ENCODE results near the gene GIMAP6.
"Not testable (repeated sequence)": the region's sequence is repeated elsewhere in the genome, so short reads cannot be mapped to it uniquely, and the experiment has no call there.

GIMAP6 gene

GRCh38 chr7:150612925-150613324 lies 19.3 kb downstream of the GIMAP6 start:
- TF ChIP-seq ZFP30 (CRISPR knock-in tag; IDR thresholded peaks at IDR 0.05) = no peak
- TF ChIP-seq ARNTL (CRISPR knock-in tag; IDR thresholded peaks at IDR 0.05; ENCODE audit: borderline replicate concordance, low read depth) = no peak
- TF ChIP-seq TOX (CRISPR knock-in tag; IDR thresholded peaks at IDR 0.05; ENCODE audit: borderline replicate concordance) = no peak
- TF ChIP-seq SNAI2 (CRISPR knock-in tag; IDR thresholded peaks at IDR 0.05) = no peak
- no peak for ATAC-seq

DNA sequence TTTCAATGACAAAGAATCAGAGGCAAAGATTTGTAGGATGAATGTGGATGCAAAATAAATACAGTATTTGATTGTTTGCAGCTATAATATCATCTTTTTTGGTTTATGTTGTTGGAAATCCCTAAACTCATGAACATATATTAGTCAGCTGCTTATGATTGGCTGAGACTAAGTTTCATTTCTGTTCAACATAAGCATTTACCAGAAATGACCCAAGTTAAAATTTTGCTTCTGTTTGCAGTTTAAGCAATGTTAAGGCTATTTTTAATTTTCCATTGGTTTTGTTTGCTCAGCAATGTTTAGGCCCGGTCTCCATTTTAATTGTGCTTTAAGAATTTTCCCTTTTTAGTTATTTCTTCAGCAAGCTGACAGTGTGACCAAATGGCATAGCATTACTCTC lies 22.0 kb downstream of the GIMAP6 start:
- no peak for ATAC-seq
- no peak for TF ChIP-seq GLIS3 (CRISPR knock-in tag; IDR thresholded peaks at IDR 0.05)
- TF ChIP-seq ZFP30 (CRISPR knock-in tag; IDR thresholded peaks at IDR 0.05) = no peak
- TF ChIP-seq ARNTL (CRISPR knock-in tag; IDR thresholded peaks at IDR 0.05; ENCODE audit: borderline replicate concordance, low read depth) = no peak
- no peak for TF ChIP-seq PATZ1 (CRISPR knock-in tag; IDR thresholded peaks at IDR 0.05; ENCODE audit: borderline replicate concordance)
- no peak for TF ChIP-seq SNAI2 (CRISPR knock-in tag; IDR thresholded peaks at IDR 0.05)
- no peak for TF ChIP-seq ISL1 (CRISPR knock-in tag; IDR thresholded peaks at IDR 0.05)
- no peak for TF ChIP-seq ESRRG (CRISPR knock-in tag; IDR thresholded peaks at IDR 0.05)
- TF ChIP-seq CREB5 (CRISPR knock-in tag; IDR thresholded peaks at IDR 0.05; ENCODE audit: low read depth) = no peak
- TF ChIP-seq PPARA (CRISPR knock-in tag; IDR thresholded peaks at IDR 0.05; ENCODE audit: borderline replicate concordance) = no peak
- no peak for TF ChIP-seq BACH2 (CRISPR knock-in tag; IDR thresholded peaks at IDR 0.05; ENCODE audit: borderline replicate concordance)
- TF ChIP-seq ZNF70 (CRISPR knock-in tag; IDR thresholded peaks at IDR 0.05) = no peak
- no peak for TF ChIP-seq ZNF565 (CRISPR knock-in tag; conservative IDR thresholded peaks at IDR 0.05; ENCODE audit: low read depth)
- TF ChIP-seq ZC3H10 (CRISPR knock-in tag; IDR thresholded peaks at IDR 0.05) = no peak
- no peak for TF ChIP-seq OSR1 (CRISPR knock-in tag; IDR thresholded peaks at IDR 0.05)
- TF ChIP-seq ZFP3 (CRISPR knock-in tag; IDR thresholded peaks at IDR 0.05) = no peak

DNA sequence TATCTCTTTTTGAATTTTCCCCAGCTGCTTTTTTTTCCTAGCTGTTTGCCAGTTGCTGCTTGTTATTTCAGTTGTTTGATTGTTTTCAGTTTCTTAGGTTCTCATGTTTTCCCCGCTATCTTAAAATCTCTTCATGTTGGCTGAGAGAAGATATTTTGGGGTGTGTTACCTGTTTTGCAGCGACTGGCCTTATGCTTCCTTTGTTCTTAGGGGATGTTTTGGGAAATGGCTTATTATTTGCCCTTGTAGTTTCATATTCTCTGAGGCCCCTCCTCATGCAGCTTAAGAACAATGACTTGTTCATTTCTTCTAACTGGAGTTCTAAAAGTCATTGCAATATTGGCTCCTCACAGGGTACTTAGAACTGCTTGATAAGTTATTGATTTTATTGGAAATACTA lies 28.6 kb downstream of the GIMAP6 start:
- not testable (repeated sequence) for ATAC-seq

GRCh38 chr7:150595361-150595760 lies 36.8 kb downstream of the GIMAP6 start:
- no peak for TF ChIP-seq ISL1 (CRISPR knock-in tag; IDR thresholded peaks at IDR 0.05)
- TF ChIP-seq ZC3H10 (CRISPR knock-in tag; IDR thresholded peaks at IDR 0.05) = no peak
- TF ChIP-seq CREB5 (CRISPR knock-in tag; IDR thresholded peaks at IDR 0.05; ENCODE audit: low read depth) = no peak
- no peak for TF ChIP-seq ESRRG (CRISPR knock-in tag; IDR thresholded peaks at IDR 0.05)
- TF ChIP-seq, protein P1, sequence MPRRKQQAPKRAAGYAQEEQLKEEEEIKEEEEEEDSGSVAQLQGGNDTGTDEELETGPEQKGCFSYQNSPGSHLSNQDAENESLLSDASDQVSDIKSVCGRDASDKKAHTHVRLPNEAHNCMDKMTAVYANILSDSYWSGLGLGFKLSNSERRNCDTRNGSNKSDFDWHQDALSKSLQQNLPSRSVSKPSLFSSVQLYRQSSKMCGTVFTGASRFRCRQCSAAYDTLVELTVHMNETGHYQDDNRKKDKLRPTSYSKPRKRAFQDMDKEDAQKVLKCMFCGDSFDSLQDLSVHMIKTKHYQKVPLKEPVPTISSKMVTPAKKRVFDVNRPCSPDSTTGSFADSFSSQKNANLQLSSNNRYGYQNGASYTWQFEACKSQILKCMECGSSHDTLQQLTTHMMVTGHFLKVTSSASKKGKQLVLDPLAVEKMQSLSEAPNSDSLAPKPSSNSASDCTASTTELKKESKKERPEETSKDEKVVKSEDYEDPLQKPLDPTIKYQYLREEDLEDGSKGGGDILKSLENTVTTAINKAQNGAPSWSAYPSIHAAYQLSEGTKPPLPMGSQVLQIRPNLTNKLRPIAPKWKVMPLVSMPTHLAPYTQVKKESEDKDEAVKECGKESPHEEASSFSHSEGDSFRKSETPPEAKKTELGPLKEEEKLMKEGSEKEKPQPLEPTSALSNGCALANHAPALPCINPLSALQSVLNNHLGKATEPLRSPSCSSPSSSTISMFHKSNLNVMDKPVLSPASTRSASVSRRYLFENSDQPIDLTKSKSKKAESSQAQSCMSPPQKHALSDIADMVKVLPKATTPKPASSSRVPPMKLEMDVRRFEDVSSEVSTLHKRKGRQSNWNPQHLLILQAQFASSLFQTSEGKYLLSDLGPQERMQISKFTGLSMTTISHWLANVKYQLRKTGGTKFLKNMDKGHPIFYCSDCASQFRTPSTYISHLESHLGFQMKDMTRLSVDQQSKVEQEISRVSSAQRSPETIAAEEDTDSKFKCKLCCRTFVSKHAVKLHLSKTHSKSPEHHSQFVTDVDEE (CRISPR knock-in tag; IDR thresholded peaks at IDR 0.05) = no peak
- no peak for TF ChIP-seq TOX (CRISPR knock-in tag; IDR thresholded peaks at IDR 0.05; ENCODE audit: borderline replicate concordance)
- TF ChIP-seq ZNF8 (CRISPR knock-in tag; IDR thresholded peaks at IDR 0.05) = no peak
- no peak for TF ChIP-seq ZNF70 (CRISPR knock-in tag; IDR thresholded peaks at IDR 0.05)
- TF ChIP-seq OSR1 (CRISPR knock-in tag; IDR thresholded peaks at IDR 0.05) = no peak
- no peak for TF ChIP-seq SNAI2 (CRISPR knock-in tag; IDR thresholded peaks at IDR 0.05)
- TF ChIP-seq ZFP30 (CRISPR knock-in tag; IDR thresholded peaks at IDR 0.05) = no peak
- ATAC-seq = no peak

DNA sequence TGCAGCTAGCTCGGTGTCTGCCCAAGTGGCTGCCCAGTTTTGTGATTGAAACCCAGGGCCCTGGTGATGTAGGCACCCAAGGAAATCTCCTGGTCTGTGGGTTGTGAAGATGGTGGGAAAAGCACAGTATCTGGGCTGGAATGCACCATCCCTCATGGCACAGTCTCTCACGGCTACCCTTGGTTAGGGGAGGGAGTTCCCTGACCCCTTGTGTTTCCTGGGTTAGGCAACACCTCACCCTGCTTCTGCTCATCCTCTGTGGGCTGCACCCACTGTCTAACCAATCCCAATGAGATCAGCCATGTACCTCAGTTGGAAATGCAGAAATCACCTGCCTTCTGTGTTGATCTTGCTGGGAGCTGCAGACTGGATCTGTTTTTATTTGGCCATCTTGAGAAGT lies 37.4 kb downstream of the GIMAP6 start:
- no peak for ATAC-seq
- TF ChIP-seq ZFP30 (CRISPR knock-in tag; IDR thresholded peaks at IDR 0.05) (no peak), CSDC2 (CRISPR knock-in tag; IDR thresholded peaks at IDR 0.05) (no peak), SNAI2 (CRISPR knock-in tag; IDR thresholded peaks at IDR 0.05) (no peak), ZNF8 (CRISPR knock-in tag; IDR thresholded peaks at IDR 0.05) (no peak), ZNF70 (CRISPR knock-in tag; IDR thresholded peaks at IDR 0.05) (no peak), OSR1 (CRISPR knock-in tag; IDR thresholded peaks at IDR 0.05) (no peak), PATZ1 (CRISPR knock-in tag; IDR thresholded peaks at IDR 0.05; ENCODE audit: borderline replicate concordance) (no peak), ISL1 (CRISPR knock-in tag; IDR thresholded peaks at IDR 0.05) (no peak), ZNF565 (CRISPR knock-in tag; conservative IDR thresholded peaks at IDR 0.05; ENCODE audit: low read depth) (no peak)
- TF ChIP-seq, protein P2, sequence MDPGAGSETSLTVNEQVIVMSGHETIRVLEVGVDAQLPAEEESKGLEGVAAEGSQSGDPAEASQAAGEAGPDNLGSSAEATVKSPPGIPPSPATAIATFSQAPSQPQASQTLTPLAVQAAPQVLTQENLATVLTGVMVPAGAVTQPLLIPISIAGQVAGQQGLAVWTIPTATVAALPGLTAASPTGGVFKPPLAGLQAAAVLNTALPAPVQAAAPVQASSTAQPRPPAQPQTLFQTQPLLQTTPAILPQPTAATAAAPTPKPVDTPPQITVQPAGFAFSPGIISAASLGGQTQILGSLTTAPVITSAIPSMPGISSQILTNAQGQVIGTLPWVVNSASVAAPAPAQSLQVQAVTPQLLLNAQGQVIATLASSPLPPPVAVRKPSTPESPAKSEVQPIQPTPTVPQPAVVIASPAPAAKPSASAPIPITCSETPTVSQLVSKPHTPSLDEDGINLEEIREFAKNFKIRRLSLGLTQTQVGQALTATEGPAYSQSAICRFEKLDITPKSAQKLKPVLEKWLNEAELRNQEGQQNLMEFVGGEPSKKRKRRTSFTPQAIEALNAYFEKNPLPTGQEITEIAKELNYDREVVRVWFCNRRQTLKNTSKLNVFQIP (CRISPR knock-in tag; IDR thresholded peaks at IDR 0.05; ENCODE audit: borderline replicate concordance, low read depth) = no peak
